HCT116 (cell line): ENCODE data around the gene PPP2R5D.

ENCODE experiments used
- CTCF ChIP-seq, 3 experiments: fragments of 200-600 bp in 1 of 3; sonication (generic) in 1 of 3; IDR thresholded peaks in 2 of 3; conservative IDR thresholded peaks in 1 of 3; 2 replicates each; pipeline ENCODE4 v1.5.1; 2012 to 2017; ENCODE audit warnings: low read depth in 2 of 3, low read length in 2 of 3, antibody characterized with exemption in 1 of 3, borderline replicate concordance in 1 of 3, control low read depth in 1 of 3, mild to moderate bottlenecking in 1 of 3, mixed read lengths in 1 of 3, mixed run types in 1 of 3, moderate library complexity in 1 of 3; ENCODE audit not compliant: insufficient read depth in 1 of 3
- EZH2 ChIP-seq: fragments of 200-600 bp; sonication (generic); IDR thresholded peaks from 2 replicates; pipeline ENCODE4 v1.6.1; 2017; ENCODE audit warnings: antibody characterized with exemption, mixed run types
- EZH2phosphoT487 ChIP-seq: fragments of 200-600 bp; IDR thresholded peaks from 2 replicates; pipeline ENCODE4 v1.6.1; 2018; ENCODE audit warnings: antibody characterized with exemption, borderline replicate concordance
- FOSL1 ChIP-seq: IDR thresholded peaks from 2 replicates; pipeline ENCODE4 v1.6.1; 2012; ENCODE audit warnings: low read depth
- MAX ChIP-seq: IDR thresholded peaks from 2 replicates; pipeline ENCODE4 v1.6.1; 2012
- POLR2A ChIP-seq: IDR thresholded peaks from 2 replicates; pipeline ENCODE4 v1.7.0; 2011; ENCODE audit warnings: borderline replicate concordance; ENCODE audit not compliant: insufficient read depth, insufficient read length; ENCODE audit errors: extremely low read depth
- SP1 ChIP-seq: IDR thresholded peaks from 2 replicates; pipeline ENCODE4 v1.6.1; 2012; ENCODE audit warnings: low read depth

GRCh38 chr6:42935322-42935721 lies 49.0 kb upstream of the PPP2R5D start:
- TF ChIP-seq CTCF (IDR thresholded peaks at IDR 0.05 in 2 of 3, conservative IDR thresholded peaks at IDR 0.05 in 1 of 3; ENCODE audit: borderline replicate concordance in 1 of 3, insufficient read depth in 1 of 3, low read depth in 2 of 3, low read length in 2 of 3), result no peak
- TF ChIP-seq FOSL1, result no peak
- TF ChIP-seq SP1, result no peak
- no peak for TF ChIP-seq POLR2A
- TF ChIP-seq EZH2, result no peak
- no peak for TF ChIP-seq EZH2phosphoT487
- no peak for TF ChIP-seq MAX
